ENCODE data around the gene LETM1. TPM values are rescaled to one million over a fixed set of nuclear protein-coding genes. Genes with fewer than 3 reads are reported as not detected.

Gene LETM1
- total and polyA plus RNA-seq, 2 experiments from 2014 or later = 23.3 to 68.9 TPM

GRCh38 chr4:1804638-1805492 lies 51.1 kb downstream of the LETM1 start:
- no peak for TF ChIP-seq CTCF (conservative IDR thresholded peaks at IDR 0.05; ENCODE audit: low read depth in 2 of 2)
- no peak for TF ChIP-seq POLR2AphosphoS5 (IDR thresholded peaks at IDR 0.05; ENCODE audit: low read depth)
- no peak for TF ChIP-seq EZH2 (IDR thresholded peaks at IDR 0.05; ENCODE audit: low read depth, unreplicated experiment)
- no peak for TF ChIP-seq CREB1 (CRISPR knock-in tag; IDR thresholded peaks at IDR 0.05; ENCODE audit: low read depth)
- TF ChIP-seq ZNF462 (CRISPR knock-in tag; IDR thresholded peaks at IDR 0.05) = no peak
- TF ChIP-seq ZNF114 (CRISPR knock-in tag; IDR thresholded peaks at IDR 0.05) = no peak
- TF ChIP-seq NANOG (IDR thresholded peaks at IDR 0.05; ENCODE audit: borderline replicate concordance) = no peak
- no peak for TF ChIP-seq EZH2phosphoT487 (IDR thresholded peaks at IDR 0.05; ENCODE audit: unreplicated experiment)
- no peak for TF ChIP-seq ETS1 (IDR thresholded peaks at IDR 0.05)
- no peak for TF ChIP-seq STAT1 (IDR thresholded peaks at IDR 0.05; ENCODE audit: unreplicated experiment)
- TF ChIP-seq ZNF331 (CRISPR knock-in tag; IDR thresholded peaks at IDR 0.05; ENCODE audit: low read depth) = no peak
- TF ChIP-seq REST (IDR thresholded peaks at IDR 0.05; ENCODE audit: unreplicated experiment) = no peak
- no peak for TF ChIP-seq JUNB (IDR thresholded peaks at IDR 0.05; ENCODE audit: unreplicated experiment)
- Histone ChIP-seq H3K9me2 (ENCODE audit: insufficient read depth) (no peaks in the 10 kb centered on the region), H3K4me3 (no peak overlapping the region), H3K4me1 (ENCODE audit: insufficient read depth) (no peaks in the 10 kb centered on the region), H3K4me2 (no peak overlapping the region), H4K20me1 (replicated peaks; ENCODE audit: insufficient read depth) (no peaks in the 10 kb centered on the region), H3F3A (replicated peaks; ENCODE audit: low read depth) (no peaks in the 10 kb centered on the region), H3K27ac (ENCODE audit: low read depth) (no peak overlapping the region), H3K27me3 (ENCODE audit: insufficient read depth) (no peaks in the 10 kb centered on the region), H3K36me3 (ENCODE audit: insufficient read depth) (no peaks in the 10 kb centered on the region), H2AFZ (no peak overlapping the region), H3K79me2 (replicated peaks; ENCODE audit: insufficient read depth) (no peaks in the 10 kb centered on the region)
- Mint-ChIP-seq H3K36me3 (ENCODE audit: low read depth) (no peaks in the 10 kb centered on the region; the same call in 2 of the 3 replicates), H3K27me3 (ENCODE audit: insufficient read depth, low read depth, poor library complexity) (peaks cover 6% of the 10 kb centered on the region), H3K4me3 (no peak overlapping the region), H3K4me1 (no peaks in the 10 kb centered on the region), H3K27ac (no peak overlapping the region), H3K9me3 (no peaks in the 10 kb centered on the region)
- DNase-seq (ENCODE audit: low spot score) (no peak), ATAC-seq (no peak)

All from GM23338 (cell line).